Mesendoderm (in vitro differentiated cells): ENCODE measurements around the gene RERE.
A peak's percentile ranks its signal among the peaks of the same experiment; 100 is the strongest.

Experiments
- DNase-seq: peaks from one replicate; pipeline ENCODE4 v3.0.0; 2013
- H2AK5ac ChIP-seq: 2 replicates; pipeline ENCODE4 v1.6.1; 2013; ENCODE audit warnings: low read length, inconsistent platforms
- H2BK120ac ChIP-seq: 2 replicates; pipeline ENCODE4 v1.6.1; 2013; ENCODE audit warnings: low read depth, mild to moderate bottlenecking, low read length, moderate library complexity, mixed read lengths
- H2BK15ac ChIP-seq: replicated peaks from 2 replicates; pipeline ENCODE4 v1.6.1; 2013; ENCODE audit warnings: low read depth, mild to moderate bottlenecking, moderate library complexity
- H2BK5ac ChIP-seq: 2 replicates; pipeline ENCODE4 v1.6.1; 2013; ENCODE audit warnings: low read length, inconsistent platforms
- H3K18ac ChIP-seq: 2 replicates; pipeline ENCODE4 v1.6.1; 2013; ENCODE audit warnings: mild to moderate bottlenecking, low read length, mixed read lengths
- H3K23ac ChIP-seq: one replicate; pipeline ENCODE4 v1.6.1; 2013; ENCODE audit warnings: low read length
- H3K27ac ChIP-seq: 2 replicates; pipeline ENCODE4 v1.5.1; 2013; ENCODE audit warnings: low read depth, mild to moderate bottlenecking, inconsistent platforms, low read length, moderate library complexity
- H3K27me3 ChIP-seq: 2 replicates; pipeline ENCODE4 v1.6.1; 2013; ENCODE audit warnings: low read length, control low read depth, mild to moderate bottlenecking, inconsistent platforms; ENCODE audit not compliant: insufficient read depth, poor library complexity
- H3K36me3 ChIP-seq: 2 replicates; pipeline ENCODE4 v1.6.1; 2013; ENCODE audit warnings: low read length, inconsistent platforms; ENCODE audit not compliant: control insufficient read depth, insufficient read depth
- H3K4ac ChIP-seq: one replicate; pipeline ENCODE4 v1.6.1; 2013; ENCODE audit warnings: low read depth, mild to moderate bottlenecking, low read length, moderate library complexity
- H3K4me1 ChIP-seq: 2 replicates; pipeline ENCODE4 v1.6.1; 2013; ENCODE audit warnings: low read depth, low read length, inconsistent platforms; ENCODE audit not compliant: control insufficient read depth
- H3K4me2 ChIP-seq: 2 replicates; pipeline ENCODE4 v1.6.1; 2013; ENCODE audit warnings: low read length
- H3K4me3 ChIP-seq: 2 replicates; pipeline ENCODE4 v1.5.1; 2013; ENCODE audit warnings: mild to moderate bottlenecking, low read length
- H3K56ac ChIP-seq: one replicate; pipeline ENCODE4 v1.6.1; 2013; ENCODE audit warnings: low read length
- H3K79me1 ChIP-seq: 2 replicates; pipeline ENCODE4 v1.6.1; 2013; ENCODE audit warnings: low read length, inconsistent platforms
- H3K79me2 ChIP-seq: 2 replicates; pipeline ENCODE4 v1.6.1; 2013; ENCODE audit warnings: mild to moderate bottlenecking, low read length; ENCODE audit not compliant: control insufficient read depth, insufficient read depth
- H3K9ac ChIP-seq: 2 replicates; pipeline ENCODE4 v1.6.1; 2013; ENCODE audit warnings: low read length, inconsistent platforms
- H4K5ac ChIP-seq: one replicate; pipeline ENCODE4 v1.6.1; 2013; ENCODE audit warnings: low read length
- H4K8ac ChIP-seq: one replicate; pipeline ENCODE4 v1.6.1; 2013; ENCODE audit warnings: low read depth, mild to moderate bottlenecking, control low read depth, low read length, moderate library complexity
- WGBS: extraction: QIAGEN DNeasy Blood & Tissue Kit; methylation state at CpG from one replicate; pipeline ENCODE4 v1.1.7; 2013; ENCODE audit warnings: low lambda C conversion rate, missing lambda C conversion rate; ENCODE audit not compliant: insufficient coverage; ENCODE audit errors: extremely low coverage; 5-methylcytosine and 5-hydroxymethylcytosine counted together

The RERE gene

GRCh38 chr1:8751984-8752383, 65.5 kb downstream of the RERE start:
- H4K8ac ChIP-seq = no peak overlapping the region
- H2BK5ac ChIP-seq = no peak overlapping the region
- no peak overlapping the region for H4K5ac ChIP-seq
- H3K23ac ChIP-seq = no peak overlapping the region
- no peaks in the 10 kb centered on the region for H3K27me3 ChIP-seq
- H3K4me1 ChIP-seq = peaks cover 2% of the 10 kb centered on the region
- no peak overlapping the region for H3K9ac ChIP-seq
- no peak overlapping the region for H3K18ac ChIP-seq
- DNase-seq = no peak
- no peak overlapping the region for H2AK5ac ChIP-seq
- H2BK15ac ChIP-seq = no peak overlapping the region
- peaks cover 4% of the 10 kb centered on the region for H3K79me2 ChIP-seq
- no CpG with 5 or more reads among the region's 4 CpGs for WGBS
- no peak overlapping the region for H2BK120ac ChIP-seq
- peaks cover 9% of the 10 kb centered on the region for H3K79me1 ChIP-seq
- no peak overlapping the region for H3K27ac ChIP-seq
- H3K4ac ChIP-seq = no peak overlapping the region
- H3K56ac ChIP-seq = no peak overlapping the region
- H3K36me3 ChIP-seq = no peaks in the 10 kb centered on the region
- no peak overlapping the region for H3K4me2 ChIP-seq
- no peak overlapping the region for H3K4me3 ChIP-seq

- Histone ChIP-seq H3K18ac (no peak overlapping the region), H3K79me2 (peaks cover 2% of the 10 kb centered on the region), H3K23ac (no peak overlapping the region), H3K4me1 (peaks cover 2% of the 10 kb centered on the region), H2BK5ac (no peak overlapping the region), H4K8ac (no peak overlapping the region), H2BK15ac (no peak overlapping the region), H3K9ac (no peak overlapping the region), H3K56ac (no peak overlapping the region), H3K4me3 (no peak overlapping the region), H3K36me3 (no peaks in the 10 kb centered on the region), H3K27me3 (no peaks in the 10 kb centered on the region), H2AK5ac (no peak overlapping the region), H4K5ac (no peak overlapping the region), H2BK120ac (no peak overlapping the region), H3K79me1 (peaks cover 8% of the 10 kb centered on the region), H3K4ac (no peak overlapping the region), H3K4me2 (no peak overlapping the region), H3K27ac (no peak overlapping the region)
- DNase-seq = no peak
- WGBS = no CpG with 5 or more reads among the region's 15 CpGs
Observed at GRCh38 chr1:8747879-8748825, 69.3 kb downstream of the RERE start.

DNA sequence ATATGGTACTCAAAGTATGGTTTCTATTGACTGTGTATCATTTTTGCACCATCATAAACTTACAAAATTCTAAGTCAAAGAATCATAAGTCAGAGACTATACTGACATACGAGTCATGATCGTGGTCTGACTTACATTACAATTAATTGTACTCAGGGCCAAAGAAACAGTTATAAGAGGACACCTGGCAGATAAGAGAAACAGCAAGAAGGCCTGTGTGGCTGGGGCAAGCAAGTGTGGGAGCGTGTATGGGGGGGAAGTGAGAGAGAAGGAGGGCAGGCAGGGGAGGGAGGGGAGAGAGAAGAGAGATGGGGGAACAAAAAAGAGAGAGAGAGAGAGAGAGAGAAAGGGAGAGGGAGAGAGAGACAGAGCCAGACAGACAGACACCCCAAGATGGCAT, 70.9 kb downstream of the RERE start:
- H3K4me3 ChIP-seq = no peak overlapping the region
- no CpG with 5 or more reads among the region's 3 CpGs for WGBS
- H3K79me1 ChIP-seq = peaks cover 6% of the 10 kb centered on the region

DNA sequence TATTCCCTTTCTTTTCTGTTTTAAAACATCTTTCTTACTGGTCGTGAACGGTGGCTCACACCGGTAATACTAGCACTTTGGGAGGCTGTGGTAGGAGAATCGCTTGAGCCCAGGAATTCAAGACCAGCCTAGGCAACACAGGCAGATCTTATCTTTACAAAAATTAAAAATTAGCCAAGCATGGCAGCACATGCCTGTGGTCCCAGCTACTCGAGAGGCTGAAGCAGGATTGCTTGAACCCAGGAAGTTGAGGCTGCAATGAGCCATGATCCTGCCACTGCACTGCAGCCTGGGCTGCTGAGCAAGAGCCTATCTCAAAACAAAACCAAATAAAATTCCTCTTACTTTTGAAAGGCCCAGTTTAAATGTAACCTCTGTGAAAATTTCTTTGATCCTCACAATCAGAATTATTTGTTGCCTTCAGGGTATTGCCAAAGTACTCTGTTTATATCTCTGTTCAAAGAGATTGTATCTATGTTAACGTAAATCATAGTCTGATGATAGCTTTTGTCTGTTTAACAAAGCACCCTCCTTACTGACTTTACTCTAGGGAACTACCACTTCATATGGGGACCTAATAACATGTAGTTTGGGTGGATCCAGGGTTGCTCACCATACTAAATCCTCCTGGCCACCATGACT, 71.6 kb downstream of the RERE start:
- peaks cover 9% of the 10 kb centered on the region for H3K79me1 ChIP-seq
- peaks cover 2% of the 10 kb centered on the region for H3K4me1 ChIP-seq
- H3K27me3 ChIP-seq = no peaks in the 10 kb centered on the region
- no peak overlapping the region for H2AK5ac ChIP-seq
- no peak overlapping the region for H3K23ac ChIP-seq
- H3K4me3 ChIP-seq = no peak overlapping the region
- H2BK5ac ChIP-seq = no peak overlapping the region
- WGBS = no CpG with 5 or more reads among the region's 6 CpGs
- DNase-seq = no peak
- no peak overlapping the region for H4K8ac ChIP-seq
- H3K4ac ChIP-seq = no peak overlapping the region
- H2BK15ac ChIP-seq = no peak overlapping the region
- H3K4me2 ChIP-seq = no peak overlapping the region
- no peak overlapping the region for H3K56ac ChIP-seq
- H3K36me3 ChIP-seq = no peaks in the 10 kb centered on the region
- no peak overlapping the region for H3K9ac ChIP-seq
- no peak overlapping the region for H3K27ac ChIP-seq
- no peak overlapping the region for H2BK120ac ChIP-seq
- no peak overlapping the region for H4K5ac ChIP-seq
- H3K79me2 ChIP-seq = peaks cover 2% of the 10 kb centered on the region
- H3K18ac ChIP-seq = no peak overlapping the region

More for the DNA sequence above, 70.9 kb downstream of the RERE start:
- H3K36me3 ChIP-seq = no peaks in the 10 kb centered on the region
- no peak overlapping the region for H3K9ac ChIP-seq
- H3K4ac ChIP-seq = no peak overlapping the region
- H2BK120ac ChIP-seq = no peak overlapping the region
- no peak overlapping the region for H3K56ac ChIP-seq
- H3K27ac ChIP-seq = no peak overlapping the region
- peaks cover 2% of the 10 kb centered on the region for H3K79me2 ChIP-seq
- H2BK15ac ChIP-seq = no peak overlapping the region
- H3K18ac ChIP-seq = no peak overlapping the region
- H3K4me2 ChIP-seq = no peak overlapping the region
- no peak overlapping the region for H4K8ac ChIP-seq
- H3K4me1 ChIP-seq = peaks cover 2% of the 10 kb centered on the region
- H4K5ac ChIP-seq = no peak overlapping the region
- H2BK5ac ChIP-seq = no peak overlapping the region
- DNase-seq = no peak
- no peaks in the 10 kb centered on the region for H3K27me3 ChIP-seq
- H2AK5ac ChIP-seq = no peak overlapping the region
- H3K23ac ChIP-seq = no peak overlapping the region

DNA sequence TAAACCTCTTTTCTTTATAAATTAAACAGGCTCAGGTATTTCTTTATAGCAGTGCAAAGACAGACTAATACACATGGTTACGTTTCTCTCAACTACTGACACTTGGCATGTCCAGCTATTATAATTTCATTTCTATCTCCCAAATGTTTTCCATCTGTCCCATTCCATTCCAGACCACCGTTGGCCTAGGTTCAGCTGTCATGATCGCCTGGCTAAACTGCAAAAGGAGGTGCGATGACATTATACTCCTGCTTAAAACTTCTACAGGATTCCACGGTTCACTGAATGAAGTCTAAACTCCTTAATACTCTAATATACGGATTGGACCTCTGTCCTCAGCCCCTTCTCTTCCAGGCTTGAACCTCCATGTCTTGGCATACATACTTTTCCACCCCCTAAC, 72.1 kb downstream of the RERE start:
- Histone ChIP-seq H3K36me3 (no peaks in the 10 kb centered on the region), H3K18ac (no peak overlapping the region), H3K4me2 (no peak overlapping the region), H2BK120ac (peak overlapping the region; percentile 12), H2BK5ac (no peak overlapping the region), H3K79me1 (peaks cover 9% of the 10 kb centered on the region), H4K5ac (no peak overlapping the region), H3K23ac (no peak overlapping the region), H3K79me2 (peaks cover 2% of the 10 kb centered on the region), H4K8ac (no peak overlapping the region), H3K4me3 (no peak overlapping the region), H3K4me1 (peaks cover 2% of the 10 kb centered on the region), H3K27me3 (no peaks in the 10 kb centered on the region), H2AK5ac (no peak overlapping the region), H3K4ac (no peak overlapping the region), H3K56ac (no peak overlapping the region), H2BK15ac (no peak overlapping the region), H3K27ac (no peak overlapping the region), H3K9ac (no peak overlapping the region)
- no peak for DNase-seq
- no CpG with 5 or more reads among the region's 6 CpGs for WGBS
